NCI-H1417 (cell line): Measurements from ENCODE around the gene HMGN2.

Source experiments
- DNase-seq, 3 experiments: peaks; one replicate each; lab custom pipeline; 2025; lab: John Stamatoyannopoulos, UW

Gene HMGN2

DNA sequence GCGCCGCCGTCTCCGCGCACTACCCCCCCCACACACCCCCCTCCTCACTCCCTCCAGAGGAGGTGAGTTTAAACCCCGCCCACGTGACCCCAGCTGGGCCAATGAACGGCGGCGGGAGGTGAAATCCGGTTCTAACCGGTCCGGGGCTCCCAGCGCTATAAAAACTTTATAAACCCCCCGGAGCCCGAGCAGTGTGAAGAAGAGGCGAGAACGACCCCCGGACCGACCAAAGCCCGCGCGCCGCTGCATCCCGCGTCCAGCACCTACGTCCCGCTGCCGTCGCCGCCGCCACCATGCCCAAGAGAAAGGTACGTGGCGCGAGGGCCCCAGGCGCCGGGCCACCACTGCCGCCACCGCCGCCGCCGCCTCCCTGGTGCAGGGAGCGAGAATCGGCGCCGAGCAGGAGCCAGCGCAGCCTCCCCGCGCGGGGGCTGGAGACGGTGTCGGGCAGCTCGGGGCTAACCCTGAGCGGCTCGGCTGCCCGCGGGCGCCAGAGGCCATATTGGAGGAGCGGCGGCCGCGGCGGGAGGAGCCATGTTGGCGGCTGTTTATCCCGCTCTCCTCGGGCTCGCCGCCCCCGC lies at the start of gene HMGN2:
Gene HMGN2 (plus strand): TSS at position 121 of the 581 bp plus-strand sequence. CDS start 173 bp downstream, at position 294.
- DNase-seq = peak; percentile 92 to 97 (median 95)

DNA sequence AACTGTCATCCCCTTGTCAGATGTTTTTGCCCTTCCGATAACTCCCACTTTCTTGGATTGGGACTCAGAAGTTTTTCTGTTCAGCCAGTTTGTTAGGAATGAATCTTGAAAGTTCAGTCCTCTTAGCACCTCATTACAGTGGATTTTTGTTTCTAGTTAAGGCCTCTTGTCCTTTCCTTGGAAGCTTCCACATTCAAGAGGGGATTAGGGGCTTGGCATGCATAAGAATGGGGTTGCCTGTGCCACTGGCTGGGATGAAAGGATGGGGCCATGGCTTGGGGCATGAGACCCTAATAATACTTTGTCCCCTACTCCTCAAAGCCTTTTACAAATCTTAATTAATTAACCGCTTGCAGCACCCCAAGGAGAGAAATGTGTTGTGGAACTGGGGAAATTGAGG lies 42.5 kb upstream of the HMGN2 start:
- DNase-seq = no peak

DNA sequence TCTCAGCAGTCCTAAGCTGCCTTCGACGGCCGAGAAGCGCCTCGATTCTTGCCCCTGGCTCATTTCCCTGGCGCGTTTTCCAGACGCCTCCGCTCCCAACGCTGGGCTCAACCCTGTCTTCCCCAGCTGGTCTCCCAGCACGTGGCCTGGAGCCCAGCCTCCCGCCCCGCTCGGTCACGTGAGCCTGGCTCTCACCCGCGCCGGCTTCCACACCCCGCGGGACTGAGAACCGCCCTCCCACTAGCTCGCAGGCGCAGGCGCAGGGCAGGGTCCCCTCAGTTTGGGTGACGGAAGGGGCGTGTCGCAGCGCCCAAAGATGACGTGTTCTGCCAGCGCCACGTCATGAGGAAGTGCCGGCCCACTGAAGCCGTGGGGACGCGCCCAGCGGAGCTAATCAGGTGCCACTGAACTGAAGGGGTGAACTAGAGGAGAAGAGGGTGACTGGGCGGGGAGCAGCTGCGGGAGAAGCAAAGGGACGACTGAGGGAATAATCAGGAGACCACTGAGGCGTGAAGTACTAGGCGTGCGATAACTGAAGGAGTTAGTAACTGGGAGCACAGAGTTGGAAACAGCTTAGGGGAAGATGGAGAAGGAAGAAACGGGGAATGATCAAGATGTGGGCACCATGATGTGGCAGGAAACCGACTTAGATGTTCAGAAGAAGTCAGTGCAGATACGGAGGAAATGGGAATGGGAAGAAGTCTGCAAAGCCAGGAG lies 40.1 kb upstream of the HMGN2 start, which contains the start of gene DHDDS:
Gene DHDDS (plus strand): TSS at position 343 of the 717 bp plus-strand sequence. CDS start 625 bp downstream, outside the sequence.
- DNase-seq = peak; percentile 98 to 99 (median 98)

DNA sequence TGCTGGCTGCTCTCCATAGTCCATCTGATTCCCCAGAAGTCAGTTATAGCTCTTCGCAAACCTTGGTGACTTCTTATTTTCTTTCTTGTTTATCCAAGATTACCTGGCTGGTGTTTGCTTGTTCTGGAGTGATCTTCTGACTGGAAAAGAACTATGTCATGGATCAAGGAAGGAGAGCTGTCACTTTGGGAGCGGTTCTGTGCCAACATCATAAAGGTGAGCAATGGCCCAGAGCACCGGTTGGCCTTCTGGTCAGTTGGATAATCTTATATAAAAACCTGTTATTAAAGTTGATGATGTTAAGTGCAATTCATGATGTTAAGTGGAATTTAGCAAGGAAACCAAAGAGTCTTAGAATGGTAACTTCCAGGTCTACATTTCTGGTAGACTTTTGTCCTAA lies 39.4 kb upstream of the HMGN2 start:
- DNase-seq = no peak

GRCh38 chr1:26434161-26434752 lies 38.0 kb upstream of the HMGN2 start:
- no peak for DNase-seq

GRCh38 chr1:26438041-26438440 lies 34.2 kb upstream of the HMGN2 start:
- no peak for DNase-seq

- DNase-seq = no peak
These were observed 32.0 kb upstream of the HMGN2 start for GRCh38 chr1:26440259-26440658.

GRCh38 chr1:26449868-26450267 lies 22.4 kb upstream of the HMGN2 start:
- DNase-seq = no peak

- DNase-seq = no peak
These were observed 21.3 kb upstream of the HMGN2 start for GRCh38 chr1:26450908-26451307.

GRCh38 chr1:26452459-26453183 lies 19.6 kb upstream of the HMGN2 start:
- DNase-seq = no peak

GRCh38 chr1:26459148-26459547 lies 13.1 kb upstream of the HMGN2 start:
- DNase-seq = no peak

DNA sequence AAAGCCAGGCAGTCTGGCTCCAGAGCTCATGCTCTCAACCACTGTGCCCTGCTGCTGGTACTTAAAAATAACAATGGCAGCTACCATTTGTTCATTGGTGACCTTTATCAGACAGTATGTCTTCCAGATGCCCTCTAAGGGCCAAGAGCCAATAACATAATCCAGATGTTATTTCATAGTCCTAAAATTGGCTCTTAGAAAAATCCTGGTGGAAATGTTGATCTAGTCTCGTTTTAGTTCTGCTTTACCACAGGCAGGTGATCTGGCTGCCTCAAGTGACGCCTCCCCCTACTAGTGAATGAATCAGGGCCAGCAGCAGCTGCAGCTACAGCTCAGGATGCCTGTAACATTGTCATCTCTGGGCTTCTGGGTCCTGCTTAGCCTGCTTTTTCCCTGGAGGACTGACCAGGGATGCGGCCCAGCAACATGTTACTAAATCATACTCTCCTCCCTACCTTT lies 12.6 kb upstream of the HMGN2 start:
- DNase-seq = no peak

DNA sequence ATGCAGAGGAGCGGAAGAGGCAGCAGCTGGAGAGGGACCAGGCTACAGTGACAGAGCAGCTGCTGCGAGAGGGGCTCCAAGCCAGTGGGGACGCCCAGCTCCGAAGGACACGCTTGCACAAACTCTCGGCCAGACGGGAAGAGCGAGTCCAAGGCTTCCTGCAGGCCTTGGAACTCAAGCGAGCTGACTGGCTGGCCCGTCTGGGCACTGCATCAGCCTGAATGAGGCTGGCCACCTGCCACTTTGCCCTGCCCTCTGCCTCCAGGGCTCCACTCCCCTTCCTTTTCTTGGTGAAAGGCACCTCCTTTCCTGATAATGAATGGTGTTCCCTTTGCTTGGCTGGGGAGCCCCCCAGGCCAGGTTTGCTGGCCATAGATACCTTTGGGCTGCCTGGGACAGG lies 3.3 kb upstream of the HMGN2 start:
- DNase-seq = peak in 2 of 3 experiments; percentile 74 to 86

- DNase-seq = peak in 2 of 3 experiments; percentile 84 to 95
These were observed 2.7 kb upstream of the HMGN2 start for GRCh38 chr1:26469558-26469957.

- DNase-seq = peak in 2 of 3 experiments; percentile 59 to 86
These were observed 1.3 kb upstream of the HMGN2 start for GRCh38 chr1:26470878-26471497.

DNA sequence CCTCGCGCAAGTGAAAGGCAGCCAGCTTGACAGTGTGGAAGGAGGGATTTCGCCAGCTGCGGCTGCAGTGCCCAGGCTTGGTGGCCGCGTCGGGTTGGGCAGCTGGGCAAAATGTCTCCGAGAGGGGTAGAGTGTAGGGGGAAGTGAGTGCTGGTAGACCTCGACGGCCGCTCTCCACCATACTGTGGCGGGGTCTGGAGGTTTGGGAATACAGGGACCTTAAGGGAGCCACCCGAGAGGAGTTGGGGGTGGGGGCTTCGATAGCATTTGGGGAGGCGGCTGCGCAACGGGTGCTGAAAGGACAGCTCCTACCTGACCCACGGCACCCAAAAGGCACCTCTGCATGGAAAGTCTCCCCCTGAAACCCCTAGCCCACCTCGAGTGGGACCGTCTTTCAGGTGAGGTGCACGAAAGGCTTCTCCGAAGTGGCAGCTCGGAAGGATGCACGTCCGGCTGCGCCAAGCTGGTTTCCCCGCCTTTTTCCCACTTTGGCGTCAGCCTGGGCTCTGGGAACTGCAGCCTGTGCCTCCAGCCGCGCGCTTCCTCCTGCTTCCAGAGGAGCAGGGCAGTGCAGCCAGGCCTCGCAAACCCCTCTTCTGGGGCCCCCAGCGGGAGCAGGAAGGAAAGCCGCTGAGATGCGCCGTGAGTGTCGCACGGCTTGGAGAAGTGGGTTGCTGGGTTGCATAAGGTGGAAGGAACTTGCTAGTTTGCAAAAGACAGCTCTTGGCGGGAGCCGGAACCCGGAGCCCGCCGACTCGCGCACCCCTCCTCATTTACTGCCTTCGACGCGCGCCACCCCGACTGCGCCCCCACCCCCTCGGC lies 531 bp upstream of the HMGN2 start:
- peak in 2 of 3 experiments; percentile 70 to 81 for DNase-seq

GRCh38 chr1:26472901-26473845 lies 933 bp downstream of the HMGN2 start:
- peak; percentile 94 to 96 (median 95) for DNase-seq

- no peak for DNase-seq
These were observed 2.6 kb downstream of the HMGN2 start for GRCh38 chr1:26474818-26475217.

DNA sequence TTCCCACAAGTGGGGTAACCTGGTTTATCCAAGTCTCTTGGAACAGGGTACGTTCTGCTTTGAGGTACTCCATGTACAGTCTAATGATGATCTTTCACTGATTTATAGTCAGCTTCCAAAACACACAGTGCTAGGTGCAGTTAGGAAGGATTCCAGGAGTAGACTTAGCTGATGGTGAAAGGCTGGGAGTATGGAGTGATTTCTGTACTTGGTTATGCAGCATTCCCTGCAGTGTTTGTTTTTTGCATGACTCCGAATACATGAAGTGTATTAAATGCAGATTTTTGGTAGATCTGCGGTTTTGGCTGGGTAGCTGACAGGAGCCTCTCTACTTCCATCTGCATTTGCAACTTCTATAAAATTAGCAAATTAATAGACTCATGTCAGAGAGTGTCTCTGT lies 3.7 kb downstream of the HMGN2 start:
- no peak for DNase-seq

DNA sequence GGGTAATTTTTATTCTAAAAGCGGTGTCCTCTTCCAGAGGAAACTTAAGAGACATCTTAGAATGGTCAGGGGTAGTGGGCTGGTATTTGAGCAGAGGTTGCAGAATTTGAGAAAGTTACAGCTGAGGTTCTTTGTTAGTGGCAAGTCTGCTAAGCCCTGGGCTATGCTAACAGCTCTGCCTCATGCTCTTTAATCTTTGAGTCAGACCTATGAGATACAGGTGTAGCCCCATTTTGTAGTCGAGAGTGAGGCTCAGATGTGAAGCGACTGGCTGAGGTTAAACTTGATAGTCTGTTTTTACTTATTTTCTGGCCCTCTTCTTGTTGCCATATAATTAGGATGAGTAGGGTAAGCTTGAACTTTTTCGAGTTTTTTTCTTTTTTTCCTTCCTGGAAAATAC lies 4.7 kb downstream of the HMGN2 start:
- DNase-seq = no peak
